Measurements from ENCODE around the gene MSX2. TPM values are rescaled to one million over a fixed set of nuclear protein-coding genes. Genes with fewer than 3 reads are reported as not detected.

The MSX2 gene
- total RNA-seq, 2 donors from 2014 or later, result 0.12 TPM; not detected in 1

DNA sequence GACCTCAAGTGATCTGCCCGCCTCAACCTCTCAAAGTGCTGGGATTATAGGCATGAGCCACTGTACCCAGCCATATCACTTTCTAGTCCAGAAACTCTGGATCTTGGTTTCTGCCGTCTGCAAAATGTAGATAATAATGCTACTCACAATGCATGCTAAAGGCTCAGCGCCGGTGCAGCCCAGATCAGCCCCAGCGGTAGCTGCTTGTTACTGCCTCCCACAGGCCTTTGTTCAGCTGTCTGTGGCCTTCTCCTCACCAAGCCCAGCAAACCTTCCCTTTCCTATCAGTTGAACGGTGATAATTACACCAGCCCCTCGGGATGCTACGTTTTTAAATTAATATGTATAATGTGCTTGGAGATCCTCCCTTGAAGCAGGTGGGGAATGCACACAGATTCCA, 26.2 kb upstream of the MSX2 start:
- Mint-ChIP-seq H3K4me1 (peaks cover 6% of the 10 kb centered on the region), H3K36me3 (ENCODE audit: low read depth) (peaks cover 5% of the 10 kb centered on the region), H3K27ac (no peak overlapping the region), H3K4me3 (no peak overlapping the region), H3K27me3 (peaks cover 48% of the 10 kb centered on the region)
- no peaks in the 10 kb centered on the region for H3K9me3 ChIP-seq (ENCODE audit: control insufficient read depth, low read length, poor library complexity, severe bottlenecking)
- DNase-seq (no peak), ATAC-seq (no peak)

DNA sequence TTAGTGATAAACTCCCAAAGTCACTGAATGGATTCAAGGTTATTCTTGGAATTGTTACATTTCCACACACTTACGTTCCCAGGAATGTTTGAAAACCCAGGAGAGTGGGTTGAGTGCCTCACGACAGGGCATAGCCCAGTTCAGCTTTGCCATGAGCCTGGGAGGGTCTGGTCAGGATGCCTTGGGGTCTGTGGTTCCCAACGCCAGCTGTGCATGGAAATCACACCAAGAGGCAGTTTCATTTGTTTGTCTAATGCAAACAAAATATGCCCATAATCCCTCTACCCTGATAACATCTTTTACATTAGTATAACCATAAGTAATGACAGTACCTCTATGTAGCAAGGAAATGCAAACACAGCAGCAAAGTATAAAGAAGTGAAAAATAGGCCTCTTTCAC, 25.3 kb upstream of the MSX2 start:
- Mint-ChIP-seq H3K4me1 (no peaks in the 10 kb centered on the region), H3K27ac (no peak overlapping the region), H3K4me3 (no peak overlapping the region), H3K27me3 (peaks cover 45% of the 10 kb centered on the region), H3K36me3 (ENCODE audit: low read depth) (peaks cover 5% of the 10 kb centered on the region)
- ATAC-seq (no peak), DNase-seq (no peak)
- no peaks in the 10 kb centered on the region for H3K9me3 ChIP-seq (ENCODE audit: control insufficient read depth, low read length, poor library complexity, severe bottlenecking)

DNA sequence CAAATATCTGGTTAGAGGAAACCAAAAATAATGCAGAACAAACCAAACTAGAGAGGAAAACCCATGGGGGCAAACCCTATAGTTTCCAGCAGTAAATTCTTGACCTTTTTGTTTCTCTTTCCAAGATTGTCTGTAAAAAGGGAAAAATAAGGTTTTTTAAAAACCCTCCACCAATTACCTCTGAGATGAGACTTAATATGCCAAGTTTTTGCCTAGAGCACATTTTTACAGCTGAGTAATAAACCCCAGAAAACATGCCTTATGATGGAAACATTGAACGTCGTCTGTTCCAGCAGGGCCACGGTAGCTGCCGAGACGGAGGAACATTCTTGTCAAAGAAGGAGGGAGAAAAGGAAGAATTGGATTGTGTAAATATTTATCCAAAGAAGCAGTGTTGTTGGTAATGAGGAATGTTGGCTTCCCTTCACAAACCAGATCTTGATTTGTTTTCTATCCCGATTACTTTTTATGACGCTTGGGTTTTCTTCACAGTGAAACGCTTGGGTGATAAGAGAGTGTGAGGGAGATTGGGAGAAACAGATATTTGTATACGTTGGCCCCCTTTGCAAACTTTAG, 17.3 kb upstream of the MSX2 start:
- Mint-ChIP-seq H3K4me3 (no peak overlapping the region), H3K4me1 (peaks cover 2% of the 10 kb centered on the region), H3K27me3 (peaks cover 17% of the 10 kb centered on the region), H3K36me3 (ENCODE audit: low read depth) (no peaks in the 10 kb centered on the region), H3K27ac (no peak overlapping the region)
- no peaks in the 10 kb centered on the region for H3K9me3 ChIP-seq (ENCODE audit: control insufficient read depth, low read length, poor library complexity, severe bottlenecking)
- DNase-seq (no peak), ATAC-seq (no peak)

DNA sequence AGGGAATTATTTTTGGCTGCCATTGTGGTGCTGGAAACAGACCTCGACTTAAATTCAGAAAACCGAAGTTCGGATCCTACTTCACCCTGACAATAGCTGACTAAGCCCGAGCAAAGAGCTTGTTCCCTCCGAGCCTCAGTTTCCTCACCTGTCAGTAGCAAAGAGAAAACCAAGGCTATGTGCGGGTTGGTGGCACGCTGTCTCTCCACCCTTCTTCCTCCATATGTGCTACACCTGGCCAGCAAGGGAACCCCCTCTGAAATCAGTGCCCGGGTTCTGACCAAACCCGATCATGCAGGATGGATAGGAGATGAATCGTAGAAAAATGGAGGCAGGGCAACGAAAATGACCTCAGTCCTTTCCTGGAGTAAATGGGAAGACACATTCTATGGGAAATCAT, 16.7 kb upstream of the MSX2 start:
- Mint-ChIP-seq H3K4me1 (peaks cover 2% of the 10 kb centered on the region), H3K27ac (no peak overlapping the region), H3K36me3 (ENCODE audit: low read depth) (no peaks in the 10 kb centered on the region), H3K4me3 (no peak overlapping the region), H3K27me3 (peaks cover 22% of the 10 kb centered on the region)
- ATAC-seq, result no peak
- no peak for DNase-seq
- H3K9me3 ChIP-seq (ENCODE audit: control insufficient read depth, low read length, poor library complexity, severe bottlenecking), result no peaks in the 10 kb centered on the region

DNA sequence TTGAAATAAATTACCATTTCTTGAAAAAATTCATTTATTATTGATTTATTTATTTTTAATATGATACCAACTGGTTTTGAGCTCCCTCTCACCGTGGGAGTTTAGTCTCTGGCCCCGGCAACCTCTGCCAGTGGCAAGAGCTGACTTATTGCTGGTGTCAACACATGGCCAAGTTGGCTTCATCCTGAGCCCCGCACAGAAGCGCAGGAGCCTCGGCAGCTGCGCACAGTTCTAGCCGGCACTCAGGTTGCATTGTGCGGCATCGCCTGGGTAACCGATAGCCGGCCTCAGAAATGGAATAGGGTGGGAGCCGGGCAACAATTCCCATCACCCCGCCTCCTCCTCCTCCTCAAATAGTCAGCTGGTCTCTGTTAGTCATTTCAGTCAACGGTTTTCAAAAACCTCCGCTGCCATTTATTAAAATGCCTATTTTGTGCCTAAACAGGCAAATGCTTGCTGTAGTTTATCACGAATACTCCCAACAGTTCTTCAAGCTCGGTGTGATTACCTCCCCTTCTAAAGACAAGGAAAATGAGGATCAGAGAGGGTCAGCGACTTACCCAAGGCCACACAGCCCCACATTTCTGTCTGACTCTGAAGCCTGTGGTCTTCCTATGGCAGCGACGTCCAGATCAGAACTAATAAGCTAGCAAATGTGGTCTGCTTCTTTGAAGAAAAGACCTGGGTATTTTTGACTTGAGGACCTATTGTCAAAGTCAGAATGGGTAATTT, 15.7 kb upstream of the MSX2 start:
- no peaks in the 10 kb centered on the region for H3K9me3 ChIP-seq (ENCODE audit: control insufficient read depth, low read length, poor library complexity, severe bottlenecking)
- H3K4me1 Mint-ChIP-seq, result peaks cover 2% of the 10 kb centered on the region
- no peak overlapping the region for H3K4me3 Mint-ChIP-seq
- DNase-seq (no peak), ATAC-seq (no peak)
- peaks cover 24% of the 10 kb centered on the region for H3K27me3 Mint-ChIP-seq
- H3K27ac Mint-ChIP-seq, result no peak overlapping the region
- H3K36me3 Mint-ChIP-seq (ENCODE audit: low read depth), result no peaks in the 10 kb centered on the region

DNA sequence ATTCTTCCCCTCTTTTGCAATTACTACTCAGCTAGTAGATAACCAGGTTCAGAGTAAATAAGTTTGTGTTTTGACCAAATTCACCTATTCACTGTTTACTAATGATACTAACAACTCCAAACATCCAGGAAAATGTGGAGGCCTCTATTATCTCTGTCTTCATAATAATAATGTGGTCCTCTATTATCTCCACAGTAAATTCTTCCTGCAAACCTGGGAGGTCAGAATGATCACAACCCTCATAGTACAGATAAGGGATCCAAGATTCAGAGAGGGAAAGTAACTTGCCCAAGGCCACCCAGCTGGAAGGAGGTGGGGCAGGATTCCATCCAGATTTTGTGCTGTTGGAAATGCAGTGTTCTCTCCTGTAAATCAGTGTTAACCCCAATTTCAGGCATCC, 9.6 kb upstream of the MSX2 start:
- Mint-ChIP-seq H3K4me3 (no peak overlapping the region), H3K4me1 (no peaks in the 10 kb centered on the region), H3K27me3 (peaks cover 62% of the 10 kb centered on the region), H3K36me3 (ENCODE audit: low read depth) (no peaks in the 10 kb centered on the region), H3K27ac (no peak overlapping the region)
- DNase-seq (no peak), ATAC-seq (no peak)
- no peaks in the 10 kb centered on the region for H3K9me3 ChIP-seq (ENCODE audit: control insufficient read depth, low read length, poor library complexity, severe bottlenecking)

DNA sequence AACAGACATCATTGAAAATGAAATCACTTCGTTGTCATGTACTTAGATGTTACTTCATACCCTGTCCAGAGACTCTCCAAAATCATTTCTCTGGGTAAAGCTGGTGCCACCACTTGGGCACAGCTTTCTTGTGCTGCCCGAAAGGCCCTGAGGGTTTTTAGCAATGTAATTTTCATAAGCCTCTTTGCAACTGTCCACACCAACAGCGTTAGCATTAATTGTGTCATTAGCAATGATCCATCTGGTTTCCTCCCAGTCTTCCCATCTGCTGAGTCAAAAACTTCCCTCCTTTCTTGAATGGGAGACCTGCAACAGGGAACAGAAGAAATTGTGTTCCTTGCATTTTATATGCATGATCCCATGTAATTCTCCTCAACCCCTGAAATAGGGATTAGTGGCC, 8.6 kb upstream of the MSX2 start:
- no peak overlapping the region for H3K27ac Mint-ChIP-seq
- H3K36me3 Mint-ChIP-seq (ENCODE audit: low read depth), result peaks cover 3% of the 10 kb centered on the region
- no peak overlapping the region for H3K4me3 Mint-ChIP-seq
- no peaks in the 10 kb centered on the region for H3K9me3 ChIP-seq (ENCODE audit: control insufficient read depth, low read length, poor library complexity, severe bottlenecking)
- DNase-seq, result no peak
- no peak for ATAC-seq
- peaks cover 3% of the 10 kb centered on the region for H3K4me1 Mint-ChIP-seq
- H3K27me3 Mint-ChIP-seq, result peaks cover 70% of the 10 kb centered on the region

DNA sequence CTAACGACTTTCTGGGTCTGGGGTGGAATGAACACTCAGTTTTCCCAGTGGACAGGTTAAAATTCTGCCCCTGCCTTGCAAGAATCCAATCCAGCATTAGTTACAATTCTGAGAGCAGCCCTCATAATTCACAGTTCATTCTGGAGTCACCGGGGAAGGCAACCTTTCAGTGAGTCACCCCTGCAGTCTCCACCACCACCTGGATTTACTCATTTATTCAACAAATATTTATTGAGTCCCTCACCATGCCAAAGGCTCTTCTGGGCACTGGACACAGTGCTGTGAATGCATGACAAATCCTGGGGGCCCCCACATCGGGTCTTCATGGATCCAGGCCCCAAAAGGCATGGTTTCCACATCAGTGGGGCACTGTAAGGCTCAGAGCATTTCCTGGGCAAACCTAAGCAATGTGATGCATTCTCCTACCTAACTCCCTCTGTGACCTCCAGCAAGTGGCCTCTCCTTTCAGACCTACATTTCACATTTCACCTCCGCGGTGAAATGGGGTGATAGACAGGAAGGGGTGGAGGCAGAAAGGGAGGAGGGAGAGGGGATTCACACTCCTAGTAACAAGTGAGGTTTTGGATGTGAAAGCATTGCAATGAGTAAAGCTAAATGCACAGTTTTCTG, 6.4 kb upstream of the MSX2 start:
- H3K27me3 Mint-ChIP-seq, result peaks cover 79% of the 10 kb centered on the region
- no peaks in the 10 kb centered on the region for H3K9me3 ChIP-seq (ENCODE audit: control insufficient read depth, low read length, poor library complexity, severe bottlenecking)
- H3K36me3 Mint-ChIP-seq (ENCODE audit: low read depth), result peaks cover 3% of the 10 kb centered on the region
- DNase-seq (no peak), ATAC-seq (no peak)
- H3K4me1 Mint-ChIP-seq, result peaks cover 3% of the 10 kb centered on the region
- H3K27ac Mint-ChIP-seq, result no peak overlapping the region
- H3K4me3 Mint-ChIP-seq, result no peak overlapping the region

DNA sequence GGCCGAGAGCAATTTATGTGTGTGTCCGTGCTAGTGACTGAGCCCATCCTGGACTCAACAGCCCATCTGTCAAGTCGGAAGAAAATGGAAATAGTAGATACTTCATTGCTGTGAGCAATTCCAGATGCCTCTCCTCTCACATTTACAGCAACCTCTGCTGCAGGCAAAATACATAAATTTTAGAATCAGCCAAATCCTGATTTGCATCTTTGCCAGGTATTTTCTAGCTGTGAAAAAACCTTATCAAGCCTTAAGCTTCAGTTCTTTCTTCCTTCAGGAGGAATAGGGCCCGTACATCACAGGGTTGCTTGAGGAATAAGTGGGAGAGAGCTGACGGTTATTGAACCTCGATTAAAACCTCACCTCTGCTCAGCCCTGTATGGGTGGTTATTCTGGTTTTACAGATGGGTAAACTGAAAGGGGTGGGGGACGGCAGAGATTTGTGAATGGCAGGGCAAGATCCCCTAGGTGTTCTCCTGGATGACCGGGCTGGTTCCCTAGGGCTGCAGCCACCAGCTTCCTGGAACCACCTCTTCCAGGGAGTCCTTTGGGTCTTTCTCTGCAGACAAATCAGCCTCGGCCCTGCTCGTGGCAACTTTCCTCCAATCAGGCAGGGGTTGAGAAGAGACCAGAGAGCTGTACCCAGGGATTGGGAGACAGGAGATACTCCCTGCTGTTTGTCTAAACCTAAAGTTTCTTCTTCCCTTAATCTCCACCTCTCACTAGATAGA, 5.3 kb upstream of the MSX2 start:
- Mint-ChIP-seq H3K36me3 (ENCODE audit: low read depth) (peaks cover 3% of the 10 kb centered on the region), H3K4me3 (no peak overlapping the region), H3K27ac (no peak overlapping the region), H3K4me1 (peaks cover 5% of the 10 kb centered on the region), H3K27me3 (peaks cover 82% of the 10 kb centered on the region)
- ATAC-seq (no peak), DNase-seq (no peak)
- H3K9me3 ChIP-seq (ENCODE audit: control insufficient read depth, low read length, poor library complexity, severe bottlenecking), result no peaks in the 10 kb centered on the region

DNA sequence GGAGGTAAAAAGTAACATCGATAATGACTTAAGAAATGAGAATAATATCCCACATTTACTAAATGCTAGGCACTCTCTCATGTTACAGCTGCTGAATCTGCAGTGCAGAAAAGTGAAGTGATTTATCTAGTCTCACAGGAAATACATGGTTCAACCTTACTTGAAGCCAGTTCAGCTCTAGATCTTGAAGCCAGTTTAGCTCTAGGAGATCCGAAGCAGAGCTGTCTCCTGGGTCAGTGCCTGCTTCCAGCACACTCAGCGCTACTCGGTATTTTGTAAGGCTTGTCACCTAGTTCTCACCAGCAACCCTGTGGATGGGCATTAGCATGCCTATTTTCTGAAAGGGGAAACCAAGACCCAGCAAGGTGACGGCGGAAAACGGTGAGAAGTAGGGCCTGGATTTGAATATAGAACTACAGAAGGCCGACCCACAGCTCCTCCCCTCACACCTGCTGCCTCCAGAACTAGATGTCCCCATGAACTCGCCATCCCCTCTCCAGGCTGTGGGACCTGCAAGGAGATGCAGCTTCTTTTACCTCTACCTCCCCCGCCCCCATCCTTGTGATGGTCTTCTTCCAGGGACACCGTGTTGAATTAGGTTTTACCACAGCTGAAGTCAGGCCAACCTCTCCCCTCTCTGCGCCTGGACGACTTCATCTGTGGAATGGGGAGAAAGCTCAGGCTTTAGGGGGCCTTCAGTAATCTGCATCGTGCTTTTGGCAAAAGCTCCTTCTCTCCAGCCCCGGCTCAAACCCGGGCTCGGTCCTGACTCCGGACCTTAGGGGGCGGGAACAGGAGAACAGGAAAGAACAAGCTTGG, 4.4 kb upstream of the MSX2 start:
- Mint-ChIP-seq H3K27me3 (peaks cover 79% of the 10 kb centered on the region), H3K4me1 (peaks cover 7% of the 10 kb centered on the region), H3K36me3 (ENCODE audit: low read depth) (peaks cover 3% of the 10 kb centered on the region), H3K27ac (no peak overlapping the region), H3K4me3 (peak overlapping the region; percentile 77)
- no peaks in the 10 kb centered on the region for H3K9me3 ChIP-seq (ENCODE audit: control insufficient read depth, low read length, poor library complexity, severe bottlenecking)
- ATAC-seq (no peak), DNase-seq (no peak)

DNA sequence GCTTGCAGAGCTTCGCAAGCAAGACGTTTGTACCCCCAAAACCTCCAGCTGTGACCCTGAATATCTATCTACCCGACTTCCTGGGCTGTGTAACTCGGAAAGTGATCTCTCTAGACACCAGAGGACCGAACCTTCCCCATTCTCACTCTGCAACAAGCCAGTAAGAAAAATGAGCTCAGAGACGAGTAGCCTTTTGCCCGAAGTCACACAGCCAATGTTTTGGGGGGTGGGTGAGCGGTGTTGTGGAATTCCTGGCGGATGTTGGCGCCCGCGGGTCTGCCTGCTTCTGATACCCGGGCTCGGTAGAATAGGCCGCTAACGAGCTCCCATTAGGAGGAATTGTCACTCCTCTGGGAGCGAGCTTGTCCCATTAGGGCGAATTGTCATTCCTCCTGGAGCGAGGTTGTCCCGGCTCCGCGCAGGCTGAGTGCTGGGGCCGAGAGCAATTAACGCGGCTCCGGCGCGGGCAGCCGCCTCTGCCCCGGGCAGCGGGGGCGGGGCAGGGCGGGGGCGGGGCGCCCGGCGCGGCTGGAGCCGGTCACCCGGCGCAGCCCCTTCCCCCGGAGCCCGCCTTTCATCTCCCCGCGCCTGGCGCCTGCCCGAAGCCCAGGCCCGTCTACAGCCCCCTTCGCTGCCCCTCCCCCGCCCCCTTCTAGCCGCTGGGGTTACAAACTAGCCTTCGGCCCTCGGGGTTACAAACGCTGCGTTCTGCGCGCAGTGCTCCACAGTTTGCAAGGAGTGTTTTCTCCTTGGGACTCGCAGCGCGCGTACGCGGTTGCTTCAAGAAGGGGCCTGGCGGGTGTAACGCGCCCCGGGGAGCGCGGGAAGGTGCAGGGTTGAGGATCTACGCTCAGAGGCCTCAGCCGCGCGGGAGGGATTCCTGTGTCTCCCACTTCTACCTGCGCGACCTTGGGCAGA, 3.5 kb upstream of the MSX2 start:
- peaks cover 86% of the 10 kb centered on the region for H3K27me3 Mint-ChIP-seq
- peak overlapping the region; percentile 77 for H3K4me3 Mint-ChIP-seq
- H3K9me3 ChIP-seq (ENCODE audit: control insufficient read depth, low read length, poor library complexity, severe bottlenecking), result no peaks in the 10 kb centered on the region
- peaks cover 3% of the 10 kb centered on the region for H3K36me3 Mint-ChIP-seq (ENCODE audit: low read depth)
- H3K4me1 Mint-ChIP-seq, result peaks cover 7% of the 10 kb centered on the region
- H3K27ac Mint-ChIP-seq, result no peak overlapping the region
- ATAC-seq, result no peak
- no peak for DNase-seq

Data from T-helper 17 cell (primary cell).